ENCODE measurements around the gene HIP1. TPM values are rescaled to one million over a fixed set of nuclear protein-coding genes. Genes with fewer than 3 reads are reported as not detected.

Gene HIP1
- total and polyA plus RNA-seq, 9 of the 15 experiments (the other 6 are each of a cell fraction or from before 2014, with no cell fraction given), result 2.4 to 13.7 (median 9.5) TPM

DNA sequence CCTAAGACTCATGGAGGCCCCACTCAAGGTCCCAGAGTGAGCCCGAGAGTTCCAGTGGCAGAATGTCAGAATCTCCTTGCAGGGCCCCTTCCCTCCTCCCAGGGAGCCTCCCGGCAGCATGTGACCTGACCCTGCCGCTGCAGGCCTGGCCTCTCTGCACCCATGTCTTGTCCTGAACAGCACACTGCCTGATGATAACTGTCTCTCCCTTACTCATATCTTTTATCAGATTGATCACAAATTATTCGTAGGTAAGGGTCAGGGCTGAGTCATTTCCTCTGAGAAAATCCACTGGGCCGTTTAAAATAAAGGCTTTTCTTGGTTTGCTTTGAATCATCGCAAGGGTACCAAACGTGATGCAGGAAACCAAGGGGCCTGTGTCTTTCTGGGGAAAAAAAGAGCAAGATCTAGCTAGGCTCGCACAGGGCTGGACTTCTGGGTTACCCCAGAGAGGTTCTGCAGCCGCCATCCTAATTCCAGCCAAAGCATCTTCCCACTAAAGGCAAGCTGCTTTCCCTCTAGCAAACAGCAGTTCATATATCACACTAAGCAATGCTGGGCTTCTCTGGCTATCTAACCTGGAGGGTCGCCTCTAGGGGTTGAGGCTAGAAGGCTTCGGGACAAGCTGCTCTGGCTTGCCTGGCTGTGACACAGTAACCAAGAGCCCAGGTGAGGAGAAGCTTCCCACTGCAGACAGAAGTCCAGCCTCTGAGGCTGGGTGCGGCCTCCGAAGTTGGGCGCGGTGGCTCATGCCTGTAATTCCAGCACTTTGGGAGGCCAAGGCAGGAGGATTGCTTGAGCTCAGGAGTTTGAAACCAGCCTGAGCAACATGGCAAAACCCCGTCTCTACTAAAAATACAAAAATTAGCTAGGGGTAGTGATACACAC, 141.8 kb downstream of the HIP1 start (continued):
- TF ChIP-seq, protein P1, sequence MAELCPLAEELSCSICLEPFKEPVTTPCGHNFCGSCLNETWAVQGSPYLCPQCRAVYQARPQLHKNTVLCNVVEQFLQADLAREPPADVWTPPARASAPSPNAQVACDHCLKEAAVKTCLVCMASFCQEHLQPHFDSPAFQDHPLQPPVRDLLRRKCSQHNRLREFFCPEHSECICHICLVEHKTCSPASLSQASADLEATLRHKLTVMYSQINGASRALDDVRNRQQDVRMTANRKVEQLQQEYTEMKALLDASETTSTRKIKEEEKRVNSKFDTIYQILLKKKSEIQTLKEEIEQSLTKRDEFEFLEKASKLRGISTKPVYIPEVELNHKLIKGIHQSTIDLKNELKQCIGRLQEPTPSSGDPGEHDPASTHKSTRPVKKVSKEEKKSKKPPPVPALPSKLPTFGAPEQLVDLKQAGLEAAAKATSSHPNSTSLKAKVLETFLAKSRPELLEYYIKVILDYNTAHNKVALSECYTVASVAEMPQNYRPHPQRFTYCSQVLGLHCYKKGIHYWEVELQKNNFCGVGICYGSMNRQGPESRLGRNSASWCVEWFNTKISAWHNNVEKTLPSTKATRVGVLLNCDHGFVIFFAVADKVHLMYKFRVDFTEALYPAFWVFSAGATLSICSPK (IDR thresholded peaks at IDR 0.05; ENCODE audit: borderline replicate concordance), result no peak
- TF ChIP-seq, protein P2, sequence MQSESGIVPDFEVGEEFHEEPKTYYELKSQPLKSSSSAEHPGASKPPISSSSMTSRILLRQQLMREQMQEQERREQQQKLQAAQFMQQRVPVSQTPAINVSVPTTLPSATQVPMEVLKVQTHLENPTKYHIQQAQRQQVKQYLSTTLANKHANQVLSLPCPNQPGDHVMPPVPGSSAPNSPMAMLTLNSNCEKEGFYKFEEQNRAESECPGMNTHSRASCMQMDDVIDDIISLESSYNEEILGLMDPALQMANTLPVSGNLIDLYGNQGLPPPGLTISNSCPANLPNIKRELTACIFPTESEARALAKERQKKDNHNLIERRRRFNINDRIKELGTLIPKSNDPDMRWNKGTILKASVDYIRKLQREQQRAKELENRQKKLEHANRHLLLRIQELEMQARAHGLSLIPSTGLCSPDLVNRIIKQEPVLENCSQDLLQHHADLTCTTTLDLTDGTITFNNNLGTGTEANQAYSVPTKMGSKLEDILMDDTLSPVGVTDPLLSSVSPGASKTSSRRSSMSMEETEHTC (IDR thresholded peaks at IDR 0.05), result peak; percentile 52; the same call in 1 of the 2 replicates
- no peak for TF ChIP-seq RFX1 (IDR thresholded peaks at IDR 0.05)
- TF ChIP-seq, protein P3, sequence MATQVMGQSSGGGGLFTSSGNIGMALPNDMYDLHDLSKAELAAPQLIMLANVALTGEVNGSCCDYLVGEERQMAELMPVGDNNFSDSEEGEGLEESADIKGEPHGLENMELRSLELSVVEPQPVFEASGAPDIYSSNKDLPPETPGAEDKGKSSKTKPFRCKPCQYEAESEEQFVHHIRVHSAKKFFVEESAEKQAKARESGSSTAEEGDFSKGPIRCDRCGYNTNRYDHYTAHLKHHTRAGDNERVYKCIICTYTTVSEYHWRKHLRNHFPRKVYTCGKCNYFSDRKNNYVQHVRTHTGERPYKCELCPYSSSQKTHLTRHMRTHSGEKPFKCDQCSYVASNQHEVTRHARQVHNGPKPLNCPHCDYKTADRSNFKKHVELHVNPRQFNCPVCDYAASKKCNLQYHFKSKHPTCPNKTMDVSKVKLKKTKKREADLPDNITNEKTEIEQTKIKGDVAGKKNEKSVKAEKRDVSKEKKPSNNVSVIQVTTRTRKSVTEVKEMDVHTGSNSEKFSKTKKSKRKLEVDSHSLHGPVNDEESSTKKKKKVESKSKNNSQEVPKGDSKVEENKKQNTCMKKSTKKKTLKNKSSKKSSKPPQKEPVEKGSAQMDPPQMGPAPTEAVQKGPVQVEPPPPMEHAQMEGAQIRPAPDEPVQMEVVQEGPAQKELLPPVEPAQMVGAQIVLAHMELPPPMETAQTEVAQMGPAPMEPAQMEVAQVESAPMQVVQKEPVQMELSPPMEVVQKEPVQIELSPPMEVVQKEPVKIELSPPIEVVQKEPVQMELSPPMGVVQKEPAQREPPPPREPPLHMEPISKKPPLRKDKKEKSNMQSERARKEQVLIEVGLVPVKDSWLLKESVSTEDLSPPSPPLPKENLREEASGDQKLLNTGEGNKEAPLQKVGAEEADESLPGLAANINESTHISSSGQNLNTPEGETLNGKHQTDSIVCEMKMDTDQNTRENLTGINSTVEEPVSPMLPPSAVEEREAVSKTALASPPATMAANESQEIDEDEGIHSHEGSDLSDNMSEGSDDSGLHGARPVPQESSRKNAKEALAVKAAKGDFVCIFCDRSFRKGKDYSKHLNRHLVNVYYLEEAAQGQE (IDR thresholded peaks at IDR 0.05; ENCODE audit: borderline replicate concordance), result peak; percentile 35; the same call in 1 of the 2 replicates
- TF ChIP-seq, protein P3 (CRISPR knock-in tag; IDR thresholded peaks at IDR 0.05; ENCODE audit: low read depth), result no peak
- TF ChIP-seq, protein P4, sequence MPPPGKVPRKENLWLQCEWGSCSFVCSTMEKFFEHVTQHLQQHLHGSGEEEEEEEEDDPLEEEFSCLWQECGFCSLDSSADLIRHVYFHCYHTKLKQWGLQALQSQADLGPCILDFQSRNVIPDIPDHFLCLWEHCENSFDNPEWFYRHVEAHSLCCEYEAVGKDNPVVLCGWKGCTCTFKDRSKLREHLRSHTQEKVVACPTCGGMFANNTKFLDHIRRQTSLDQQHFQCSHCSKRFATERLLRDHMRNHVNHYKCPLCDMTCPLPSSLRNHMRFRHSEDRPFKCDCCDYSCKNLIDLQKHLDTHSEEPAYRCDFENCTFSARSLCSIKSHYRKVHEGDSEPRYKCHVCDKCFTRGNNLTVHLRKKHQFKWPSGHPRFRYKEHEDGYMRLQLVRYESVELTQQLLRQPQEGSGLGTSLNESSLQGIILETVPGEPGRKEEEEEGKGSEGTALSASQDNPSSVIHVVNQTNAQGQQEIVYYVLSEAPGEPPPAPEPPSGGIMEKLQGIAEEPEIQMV (tag; conservative IDR thresholded peaks at IDR 0.05; ENCODE audit: low read depth), result no peak
- TF ChIP-seq ZNF584 (CRISPR knock-in tag; IDR thresholded peaks at IDR 0.05; ENCODE audit: low read depth), result no peak
- peak; percentile 49; the same call in 1 of the 2 replicates for TF ChIP-seq ZNF583 (CRISPR knock-in tag; IDR thresholded peaks at IDR 0.05)
- TF ChIP-seq ZNF77 (CRISPR knock-in tag; IDR thresholded peaks at IDR 0.05), result no peak
- TF ChIP-seq ZNF780A (CRISPR knock-in tag; IDR thresholded peaks at IDR 0.05), result no peak
- TF ChIP-seq, protein P5, sequence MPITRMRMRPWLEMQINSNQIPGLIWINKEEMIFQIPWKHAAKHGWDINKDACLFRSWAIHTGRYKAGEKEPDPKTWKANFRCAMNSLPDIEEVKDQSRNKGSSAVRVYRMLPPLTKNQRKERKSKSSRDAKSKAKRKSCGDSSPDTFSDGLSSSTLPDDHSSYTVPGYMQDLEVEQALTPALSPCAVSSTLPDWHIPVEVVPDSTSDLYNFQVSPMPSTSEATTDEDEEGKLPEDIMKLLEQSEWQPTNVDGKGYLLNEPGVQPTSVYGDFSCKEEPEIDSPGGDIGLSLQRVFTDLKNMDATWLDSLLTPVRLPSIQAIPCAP (CRISPR knock-in tag; IDR thresholded peaks at IDR 0.05; ENCODE audit: borderline replicate concordance), result no peak
